Activated CD4-positive, alpha-beta memory T cell treated with anti-CD3 and anti-CD28 coated beads, Interleukin-2, amount 10 ng/mL, durations not matched to agents 7 days and 5 days (primary cell): ENCODE data around the gene RHBDD3. TPM values are rescaled to one million over a fixed set of nuclear protein-coding genes. Genes with fewer than 3 reads are reported as not detected.
"Not testable (repeated sequence)": the region's sequence is repeated elsewhere in the genome, so short reads cannot be mapped to it uniquely, and the experiment has no call there.

Experiments
- CTCF ChIA-PET: fragments of 350-600 bp; sonication (Branson Sonifier 250); formaldehyde crosslinking; loops from one replicate; lab custom pipeline; 2021; ENCODE audit warnings: antibody characterized with exemption, inconsistent platforms; lab: Charles Lee
- POLR2A ChIA-PET: fragments of 350-600 bp; sonication (Branson Sonifier 250); formaldehyde crosslinking; loops from one replicate; lab custom pipeline; 2021; ENCODE audit warnings: antibody characterized with exemption; lab: Charles Lee
- DNase-seq: peaks from one replicate; pipeline ENCODE4 v3.0.0-alpha.2; 2020
- H3K27ac Mint-ChIP-seq: one replicate; pipeline ENCODE4 v1.8.0; 2021; ENCODE audit warnings: mild to moderate bottlenecking, mixed read lengths
- H3K27me3 Mint-ChIP-seq: one replicate; pipeline ENCODE4 v1.8.0; 2021; ENCODE audit warnings: mixed read lengths
- H3K36me3 Mint-ChIP-seq: one replicate; pipeline ENCODE4 v1.8.0; 2021; ENCODE audit warnings: low read depth, mixed read lengths
- H3K4me1 Mint-ChIP-seq: one replicate; pipeline ENCODE4 v1.8.0; 2021; ENCODE audit warnings: mixed read lengths
- H3K4me3 Mint-ChIP-seq: one replicate; pipeline ENCODE4 v1.8.0; 2021; ENCODE audit warnings: mild to moderate bottlenecking, mixed read lengths
- H3K9me3 Mint-ChIP-seq: one replicate; pipeline ENCODE4 v1.8.0; 2021; ENCODE audit warnings: mixed read lengths
- total RNA-seq, 2 experiments: library from RNA; stranded (reverse); gene quantifications; one replicate each; pipeline ENCODE4 v1.2.3, GENCODE V29; 2021

The RHBDD3 gene
- total RNA-seq, 2 experiments from 2014 or later = 27.8 to 28.8 TPM

DNA sequence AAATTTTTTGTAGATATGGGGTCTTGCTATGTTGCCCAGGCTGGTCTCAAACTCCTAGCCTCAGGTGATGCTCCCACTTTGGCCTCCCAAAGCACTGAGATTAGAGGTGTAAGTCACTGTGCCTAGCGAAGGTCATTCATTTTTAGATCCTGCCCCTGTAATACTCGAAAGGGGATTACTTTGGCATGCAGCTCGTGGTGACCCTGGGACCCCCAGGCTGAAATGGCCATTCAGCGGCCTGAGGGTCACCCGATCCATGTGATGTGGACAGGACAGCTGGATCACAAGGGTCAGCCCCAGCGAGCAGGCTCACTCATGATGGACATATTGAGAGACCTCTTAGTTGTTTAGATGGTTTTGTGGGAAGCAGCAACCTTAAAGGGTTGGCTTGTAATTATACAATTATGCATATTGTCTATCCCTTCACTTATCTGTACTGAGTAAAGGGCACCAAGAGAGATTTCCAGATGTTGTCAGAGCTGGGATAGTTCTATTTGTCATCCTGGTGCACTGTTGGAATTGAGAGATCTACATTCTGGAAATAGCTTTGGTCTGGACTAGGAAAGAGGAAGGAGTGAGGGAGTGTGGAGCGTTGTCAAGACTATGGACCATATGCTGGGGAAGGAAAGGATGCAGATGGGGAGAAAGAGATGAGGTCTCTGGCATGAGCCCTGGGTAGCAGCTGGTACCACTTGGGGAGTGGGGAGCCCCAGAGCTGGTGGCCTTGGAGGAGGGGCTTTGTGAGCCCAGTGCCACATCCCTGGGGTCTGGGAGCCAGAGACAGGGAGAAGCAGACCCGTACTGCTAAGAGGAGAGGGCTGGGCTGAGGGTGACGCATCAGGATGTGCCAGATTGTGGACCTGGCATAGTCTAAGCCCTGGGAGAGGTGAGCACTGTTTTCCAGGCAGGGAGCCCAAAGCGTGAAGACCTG lies 15.5 kb downstream of the RHBDD3 start:
- no peaks in the 10 kb centered on the region for H3K9me3 Mint-ChIP-seq
- ChIA-PET CTCF (no interaction called here), POLR2A (no interaction called here)
- H3K27me3 Mint-ChIP-seq = peaks cover 5% of the 10 kb centered on the region
- H3K36me3 Mint-ChIP-seq = no peaks in the 10 kb centered on the region
- no peak overlapping the region for H3K27ac Mint-ChIP-seq
- H3K4me1 Mint-ChIP-seq = peaks cover 5% of the 10 kb centered on the region
- H3K4me3 Mint-ChIP-seq = no peak overlapping the region
- no peak for DNase-seq

DNA sequence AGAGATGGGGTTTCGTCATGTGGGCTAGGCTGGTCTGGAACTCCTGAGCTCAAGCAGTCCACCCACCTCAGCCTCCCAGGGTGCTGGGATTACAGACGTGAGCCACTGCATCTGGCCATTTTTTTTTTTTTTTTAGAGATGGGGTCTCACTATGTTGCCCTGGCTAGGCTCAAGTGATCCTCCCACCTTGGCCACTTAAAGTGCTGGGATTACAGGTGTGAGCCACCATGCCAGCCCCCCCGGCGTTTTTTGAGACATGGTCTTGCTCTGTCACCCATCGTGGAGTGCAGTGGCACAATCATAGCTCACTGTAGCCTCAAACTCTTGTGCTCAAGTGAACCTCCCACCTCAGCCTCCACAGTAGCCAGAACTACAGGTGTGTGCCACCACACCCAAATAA lies 16.5 kb downstream of the RHBDD3 start:
- POLR2A ChIA-PET = no interaction called here
- Mint-ChIP-seq H3K27ac (no peak overlapping the region), H3K36me3 (no peaks in the 10 kb centered on the region), H3K4me3 (no peak overlapping the region), H3K9me3 (no peaks in the 10 kb centered on the region), H3K4me1 (peaks cover 5% of the 10 kb centered on the region), H3K27me3 (peaks cover 5% of the 10 kb centered on the region)
- CTCF ChIA-PET = no interaction called here
- DNase-seq = no peak

DNA sequence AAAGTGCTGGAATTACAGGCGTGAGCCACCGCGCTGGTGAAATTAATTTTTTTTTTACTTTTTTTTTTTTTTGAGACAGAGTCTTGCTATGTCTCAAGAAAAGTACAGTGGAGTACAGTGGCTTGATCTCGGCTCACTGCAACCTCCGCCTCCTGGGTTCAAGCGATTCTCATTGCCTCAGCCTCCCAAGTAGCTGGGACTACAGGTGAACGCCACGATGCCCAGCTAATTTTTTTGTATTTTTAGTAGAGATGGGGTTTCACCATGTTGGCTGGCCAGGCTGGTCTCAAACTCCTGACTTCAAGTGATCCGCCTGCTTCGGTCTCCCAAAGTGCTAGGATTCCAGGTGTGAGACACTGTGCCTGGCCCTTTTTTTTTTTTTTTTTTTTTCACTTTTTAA lies 19.9 kb downstream of the RHBDD3 start:
- DNase-seq, H3K27ac Mint-ChIP-seq, H3K36me3 Mint-ChIP-seq, H3K4me1 Mint-ChIP-seq, H3K4me3 Mint-ChIP-seq, H3K9me3 Mint-ChIP-seq, POLR2A ChIA-PET: not testable (repeated sequence)
- peaks cover 19% of the 10 kb centered on the region for H3K27me3 Mint-ChIP-seq
- CTCF ChIA-PET = interaction anchor here (0.6 to 0.7 kb wide), 2 partner anchors 47 to 217 kb away, joined by 3 read pairs; no protein-coding TSS in a partner anchor

DNA sequence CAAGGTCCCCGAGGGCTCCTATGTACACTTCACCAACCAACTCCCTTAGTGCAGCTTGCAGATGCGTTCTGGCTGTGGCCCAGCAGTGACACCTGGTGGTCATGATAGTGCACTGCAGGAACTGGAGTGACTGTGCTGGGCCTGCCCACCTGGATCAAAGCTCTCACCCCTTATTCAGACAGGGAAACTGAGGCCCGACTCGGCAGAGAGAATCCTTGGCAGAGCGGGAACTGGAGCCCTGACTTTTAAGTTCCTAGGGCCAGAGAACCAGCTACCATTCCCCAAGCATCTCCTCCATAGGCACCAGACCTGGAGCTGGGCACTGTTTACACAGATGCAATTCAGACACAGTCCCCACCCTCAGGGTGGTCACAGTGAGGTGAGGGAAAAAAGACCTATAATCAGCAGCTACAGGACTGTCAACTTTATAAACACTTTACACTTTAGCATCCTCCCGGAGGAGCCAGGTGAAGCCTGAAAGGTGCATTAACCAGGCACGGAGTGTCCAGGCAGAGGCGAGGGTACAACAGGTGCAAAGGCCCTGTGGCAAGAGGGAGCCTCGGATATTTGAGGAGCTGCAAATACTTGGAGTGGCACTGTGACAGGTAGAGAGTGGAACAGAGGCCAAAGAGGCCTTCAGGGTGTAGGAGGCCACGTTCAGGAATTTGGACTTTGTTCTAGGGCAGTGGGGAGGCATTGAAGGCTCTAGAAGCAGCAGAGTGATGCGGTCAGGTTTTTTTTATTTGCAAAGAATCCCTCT lies 22.0 kb downstream of the RHBDD3 start:
- ChIA-PET POLR2A (interaction anchor here (1.4 kb wide), 1 partner anchor 40 kb away, joined by 5 read pairs; the partner anchor contains the start of gene EMID1), CTCF (interaction anchor here (0.6 to 2.4 kb wide), 21 partner anchors 12 to 645 kb away, joined by 3 to 20 read pairs (median 3); partner anchors contain the start of genes EMID1 and KREMEN1)
- Mint-ChIP-seq H3K4me1 (peaks cover 1% of the 10 kb centered on the region), H3K27me3 (peaks cover 20% of the 10 kb centered on the region), H3K4me3 (no peak overlapping the region), H3K9me3 (peaks cover 14% of the 10 kb centered on the region), H3K36me3 (peaks cover 5% of the 10 kb centered on the region), H3K27ac (no peak overlapping the region)
- peak; percentile 75 for DNase-seq

- Mint-ChIP-seq H3K36me3 (peaks cover 6% of the 10 kb centered on the region), H3K9me3 (peaks cover 16% of the 10 kb centered on the region), H3K27me3 (peaks cover 21% of the 10 kb centered on the region), H3K4me1 (peaks cover 1% of the 10 kb centered on the region), H3K4me3 (no peak overlapping the region), H3K27ac (no peak overlapping the region)
- CTCF ChIA-PET = interaction anchor here (0.6 to 2.4 kb wide), 20 partner anchors 11 to 644 kb away, joined by 3 to 20 read pairs (median 4); partner anchors contain the start of genes EMID1 and KREMEN1
- POLR2A ChIA-PET = interaction anchor here (1.4 kb wide), 1 partner anchor 39 kb away, joined by 5 read pairs; the partner anchor contains the start of gene EMID1
- no peak for DNase-seq
Measured at GRCh38 chr22:29244785-29245625, 22.8 kb downstream of the RHBDD3 start.

DNA sequence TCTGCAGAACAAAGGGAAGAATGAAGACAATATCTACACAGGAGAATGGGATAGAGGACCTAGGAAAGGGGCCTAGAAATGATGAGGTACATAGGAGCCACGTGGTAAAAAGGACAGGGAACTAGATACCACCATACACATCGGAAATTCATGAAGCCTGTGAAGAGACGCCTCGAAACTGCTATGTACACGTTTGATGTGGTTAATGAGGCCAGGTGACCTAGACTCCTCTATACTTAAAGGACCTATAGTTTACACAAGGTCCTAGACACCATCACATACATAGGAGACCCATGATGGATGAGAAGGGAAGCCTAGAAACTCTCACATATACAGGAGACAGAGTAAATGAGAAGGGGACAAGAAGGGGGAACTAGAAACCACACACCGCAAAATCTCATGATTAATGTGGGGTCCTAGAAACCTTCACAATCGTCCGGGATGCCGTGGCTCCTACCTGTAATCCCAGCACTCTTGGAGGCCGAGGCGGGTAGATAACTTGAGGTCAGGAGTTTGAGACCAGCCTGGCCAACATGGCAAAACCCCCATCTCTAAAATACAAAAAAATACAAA lies 23.8 kb downstream of the RHBDD3 start:
- CTCF ChIA-PET = interaction anchor here (2.0 to 2.4 kb wide), 2 partner anchors 40 to 204 kb away, joined by 17 to 18 read pairs; no protein-coding TSS in a partner anchor
- H3K4me3 Mint-ChIP-seq = no peak overlapping the region

GRCh38 chr22:29240481-29240880 lies 27.3 kb downstream of the RHBDD3 start:
- H3K27me3 Mint-ChIP-seq = peaks cover 24% of the 10 kb centered on the region
- H3K4me1 Mint-ChIP-seq, CTCF ChIA-PET, H3K27ac Mint-ChIP-seq, H3K4me3 Mint-ChIP-seq, POLR2A ChIA-PET, DNase-seq, H3K36me3 Mint-ChIP-seq: not testable (repeated sequence)
- peaks cover 18% of the 10 kb centered on the region for H3K9me3 Mint-ChIP-seq

More for the DNA sequence above, 23.8 kb downstream of the RHBDD3 start:
- Mint-ChIP-seq H3K36me3 (peaks cover 8% of the 10 kb centered on the region), H3K27ac (no peak overlapping the region), H3K9me3 (peaks cover 18% of the 10 kb centered on the region), H3K4me1 (peaks cover 1% of the 10 kb centered on the region), H3K27me3 (peaks cover 24% of the 10 kb centered on the region)
- no peak for DNase-seq
- POLR2A ChIA-PET = no interaction called here

- Mint-ChIP-seq H3K4me1 (no peaks in the 10 kb centered on the region), H3K4me3 (no peak overlapping the region)
- CTCF ChIA-PET = interaction anchor here (0.7 kb wide), 1 partner anchor 12 kb away, joined by 3 read pairs; no protein-coding TSS in a partner anchor
Measured at GRCh38 chr22:29233277-29233877, 34.4 kb downstream of the RHBDD3 start.

DNA sequence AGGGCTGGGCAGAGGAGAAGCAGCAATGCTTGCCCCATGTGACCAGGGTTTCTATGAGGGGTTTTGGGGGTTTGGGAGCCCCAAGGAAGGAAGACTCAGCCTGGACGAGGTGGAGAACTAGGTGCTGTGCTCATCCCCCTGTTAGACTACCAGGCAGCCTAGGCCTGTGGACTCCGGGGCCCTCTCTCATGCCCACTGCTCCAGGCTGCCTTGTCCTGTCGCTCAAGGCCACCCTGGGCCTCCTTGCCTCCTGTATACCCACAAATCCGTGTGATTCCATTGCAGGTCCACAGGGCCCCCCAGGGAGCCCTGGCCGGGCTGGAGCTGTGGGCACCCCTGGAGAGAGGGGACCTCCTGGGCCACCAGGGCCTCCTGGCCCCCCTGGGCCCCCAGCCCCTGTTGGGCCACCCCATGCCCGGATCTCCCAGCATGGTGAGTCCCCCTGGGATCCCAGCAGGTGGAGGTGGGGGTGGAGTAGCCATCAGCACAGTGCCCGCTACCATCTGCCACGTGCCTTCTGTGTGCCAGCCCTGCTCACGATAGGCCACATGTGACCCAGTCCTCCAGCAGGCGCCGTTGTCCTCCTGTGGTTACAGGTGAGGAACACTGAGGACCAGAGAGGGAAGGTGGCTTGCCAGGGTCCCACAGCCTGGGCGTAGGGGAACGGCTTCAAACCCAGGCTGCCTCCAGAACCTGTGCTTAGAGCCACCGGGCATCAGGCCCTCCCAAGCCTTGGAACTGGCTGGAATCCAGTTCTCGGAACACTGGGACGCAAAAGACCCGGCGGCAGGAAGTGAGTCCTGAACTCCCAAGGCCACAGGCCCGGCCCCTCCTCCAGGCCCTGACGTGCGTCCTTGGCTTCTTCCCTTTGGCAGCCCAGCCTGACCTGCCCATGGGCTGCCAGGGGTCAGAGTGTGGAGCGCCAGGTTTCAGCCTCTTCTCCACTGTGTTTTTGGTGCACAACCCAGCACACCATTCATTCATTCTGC lies 35.5 kb downstream of the RHBDD3 start:
- H3K36me3 Mint-ChIP-seq = no peaks in the 10 kb centered on the region
- no peaks in the 10 kb centered on the region for H3K4me1 Mint-ChIP-seq
- H3K27me3 Mint-ChIP-seq = peaks cover 1% of the 10 kb centered on the region
- H3K9me3 Mint-ChIP-seq = no peaks in the 10 kb centered on the region
- H3K27ac Mint-ChIP-seq = no peak overlapping the region
- H3K4me3 Mint-ChIP-seq = no peak overlapping the region
- no peak for DNase-seq
- ChIA-PET CTCF (no interaction called here), POLR2A (no interaction called here)

More at GRCh38 chr22:29233277-29233877, 34.4 kb downstream of the RHBDD3 start:
- POLR2A ChIA-PET = no interaction called here
- DNase-seq = no peak
- H3K27ac Mint-ChIP-seq = no peak overlapping the region
- H3K27me3 Mint-ChIP-seq = peaks cover 1% of the 10 kb centered on the region
- H3K9me3 Mint-ChIP-seq = no peaks in the 10 kb centered on the region
- H3K36me3 Mint-ChIP-seq = no peaks in the 10 kb centered on the region

DNA sequence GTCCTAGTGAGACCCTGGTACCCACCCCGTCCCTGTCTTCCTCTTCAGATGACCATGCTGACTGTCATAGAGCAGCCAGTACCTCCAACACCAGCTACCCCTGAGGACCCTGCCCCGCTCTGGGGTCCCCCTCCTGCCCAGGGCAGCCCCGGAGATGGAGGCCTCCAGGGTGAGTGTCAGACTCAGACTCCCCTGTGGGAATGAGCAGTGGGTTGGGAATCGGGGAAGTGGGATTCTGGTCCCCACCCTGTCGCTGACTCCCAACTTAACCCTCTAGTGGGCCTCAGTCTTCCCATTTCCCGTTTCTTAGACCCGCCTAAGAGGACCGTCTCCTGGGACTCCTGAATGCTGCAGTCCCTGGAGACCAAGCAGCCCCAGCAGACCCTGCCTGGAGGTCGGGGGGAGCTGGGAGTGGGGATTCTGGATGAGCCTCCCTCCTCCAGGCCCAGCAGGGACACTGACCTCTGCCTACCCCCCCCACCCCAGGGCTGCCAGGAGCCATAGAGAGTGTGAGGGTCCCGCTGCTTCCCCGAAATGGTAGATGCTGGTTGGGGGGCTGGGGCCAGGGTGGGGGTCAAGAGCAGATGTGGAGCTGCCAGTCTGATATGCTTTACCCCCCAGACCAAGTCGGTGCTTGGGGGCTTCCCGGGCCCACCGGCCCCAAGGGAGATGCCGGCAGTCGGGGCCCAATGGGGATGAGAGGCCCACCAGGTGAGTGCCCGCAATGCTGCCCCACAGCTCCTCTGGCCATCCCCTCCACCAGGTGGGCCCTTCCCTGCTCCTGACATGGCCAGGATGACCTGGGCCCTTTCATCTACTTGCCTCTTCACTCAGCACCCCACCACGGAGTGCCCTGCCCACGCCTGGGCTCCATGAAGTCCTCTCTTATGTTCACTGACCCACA lies 36.6 kb downstream of the RHBDD3 start:
- Mint-ChIP-seq H3K27me3 (peaks cover 1% of the 10 kb centered on the region), H3K4me1 (no peaks in the 10 kb centered on the region), H3K4me3 (no peak overlapping the region), H3K36me3 (no peaks in the 10 kb centered on the region), H3K9me3 (no peaks in the 10 kb centered on the region), H3K27ac (no peak overlapping the region)
- ChIA-PET POLR2A (no interaction called here), CTCF (no interaction called here)
- DNase-seq = no peak
